Psoas muscle (tissue), 8 donors: ENCODE measurements around the gene TOM1L2. TPM values are rescaled to one million over a fixed set of nuclear protein-coding genes. Genes with fewer than 3 reads are reported as not detected.

Experiments
- ATAC-seq, 4 donors: fragments of 200-7000 bp; cut with Tn5 transposase; one replicate each; pipeline ENCODE4 v1.9.1; 2020; ENCODE audit warnings: moderate library complexity in 3 of 4, mild to moderate bottlenecking in 2 of 4
- DNase-seq, 2 donors: peaks; one replicate each; pipeline ENCODE4 v3.0.0-alpha.2; 2020
- H3K27ac ChIP-seq: fragments of 200-600 bp; one replicate; pipeline ENCODE4 v1.8.0; 2022
- H3K27me3 ChIP-seq, 3 donors: fragments of 200-600 bp in 1 of 3; one replicate each; pipeline versions ENCODE4 v1.6.1 to v1.8.0; 2013 to 2022; ENCODE audit warnings: low read length in 2 of 3, mild to moderate bottlenecking in 2 of 3, moderate library complexity in 1 of 3; ENCODE audit not compliant: insufficient read depth in 3 of 3
- H3K36me3 ChIP-seq, 2 donors: fragments of 200-600 bp in 1 of 2; one replicate each; pipeline versions ENCODE4 v1.6.1 to v1.8.0; 2013 to 2022; ENCODE audit warnings: low read depth in 1 of 2, mild to moderate bottlenecking in 1 of 2, moderate library complexity in 1 of 2; ENCODE audit not compliant: insufficient read depth in 1 of 2
- H3K4me1 ChIP-seq: fragments of 200-600 bp; one replicate; pipeline ENCODE4 v1.8.0; 2022
- H3K4me3 ChIP-seq: fragments of 200-600 bp; one replicate; pipeline ENCODE4 v1.8.0; 2022; ENCODE audit warnings: mild to moderate bottlenecking
- H3K9me3 ChIP-seq: fragments of 200-600 bp; one replicate; pipeline ENCODE4 v1.8.0; 2022
- WGBS, 3 donors: extraction: QIAGEN DNeasy Blood & Tissue Kit; methylation state at CpG; one replicate each; pipeline versions ENCODE4 v1.1.6 to v1.1.7; 2013; 5-methylcytosine and 5-hydroxymethylcytosine counted together
- intact Hi-C, 2 donors: fragments of 100-400 bp; cut with DNase I; formaldehyde crosslinking; loops; one replicate each; pipeline versions ENCODE4 v1.11.0 to v1.14.2; 2022
- polyA plus RNA-seq, 3 donors: library from polyadenylated mRNA; stranded (reverse); fragments of 200-250 nt; gene quantifications; one replicate each; pipeline ENCODE4 v1.2.3, GENCODE V29; 2013
- total RNA-seq, 4 donors: library from RNA; stranded (reverse); fragmentation: NEBNext Ultra II Directional in 2 of 4; extraction: Animal tissue kit (Norgen Biotek cat#: 25700) in 2 of 4; gene quantifications; one replicate each; pipeline versions ENCODE4 v1.2.1 to v1.2.4, GENCODE V29; 2021 to 2023
- TF ChIP-seq, protein P1 (sequence below): fragments of 200-600 bp; IDR thresholded peaks from one replicate; pipeline ENCODE4 v1.8.0; 2022; ENCODE audit warnings: antibody characterized with exemption
- donor health status: healthy with polysubstance abuse.
- donor health status: DM: no; HTN: no; CAD: no; lungs with moderate emphysema.
- donor health status: Bipolar disorder and iron deficiency.
- donor health status: healthy.
- donor health status: DM: yes; HTN: yes; CAD: no.
- donor health status: DM: no; HTN: no; CAD: no.
- donor health status: DM: no; HTN: no; CAD: no.
- donor health status: DM: yes; HTN: yes; CAD: no.

The TOM1L2 gene
- total and polyA plus RNA-seq, 7 donors: 13.3 to 89.8 (median 72.0) TPM

DNA sequence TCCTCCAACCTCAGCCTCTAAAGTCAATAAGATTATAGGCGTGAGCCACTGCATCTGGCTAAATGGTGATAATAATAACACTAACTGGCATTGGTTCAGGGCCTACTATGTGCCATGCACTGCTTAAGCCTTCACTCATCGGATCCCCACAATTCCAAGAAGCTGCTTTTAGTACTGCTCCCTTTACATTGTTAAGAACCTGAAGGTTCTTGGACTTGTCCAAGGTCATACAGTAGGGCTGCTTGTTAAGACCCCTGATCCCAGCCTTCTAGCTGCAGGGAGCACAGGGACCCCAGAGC, 142.0 kb downstream of the TOM1L2 start:
- H3K4me1 ChIP-seq: peaks cover 46% of the 10 kb centered on the region
- no peaks in the 10 kb centered on the region for H3K36me3 ChIP-seq
- H3K4me3 ChIP-seq: no peak overlapping the region
- intact Hi-C loops: no loop called here
- peak overlapping the region; percentile 74 for H3K27ac ChIP-seq
- no peaks in the 10 kb centered on the region for H3K27me3 ChIP-seq
- DNase-seq (no peak), ATAC-seq (no peak)
- TF ChIP-seq, protein P1, sequence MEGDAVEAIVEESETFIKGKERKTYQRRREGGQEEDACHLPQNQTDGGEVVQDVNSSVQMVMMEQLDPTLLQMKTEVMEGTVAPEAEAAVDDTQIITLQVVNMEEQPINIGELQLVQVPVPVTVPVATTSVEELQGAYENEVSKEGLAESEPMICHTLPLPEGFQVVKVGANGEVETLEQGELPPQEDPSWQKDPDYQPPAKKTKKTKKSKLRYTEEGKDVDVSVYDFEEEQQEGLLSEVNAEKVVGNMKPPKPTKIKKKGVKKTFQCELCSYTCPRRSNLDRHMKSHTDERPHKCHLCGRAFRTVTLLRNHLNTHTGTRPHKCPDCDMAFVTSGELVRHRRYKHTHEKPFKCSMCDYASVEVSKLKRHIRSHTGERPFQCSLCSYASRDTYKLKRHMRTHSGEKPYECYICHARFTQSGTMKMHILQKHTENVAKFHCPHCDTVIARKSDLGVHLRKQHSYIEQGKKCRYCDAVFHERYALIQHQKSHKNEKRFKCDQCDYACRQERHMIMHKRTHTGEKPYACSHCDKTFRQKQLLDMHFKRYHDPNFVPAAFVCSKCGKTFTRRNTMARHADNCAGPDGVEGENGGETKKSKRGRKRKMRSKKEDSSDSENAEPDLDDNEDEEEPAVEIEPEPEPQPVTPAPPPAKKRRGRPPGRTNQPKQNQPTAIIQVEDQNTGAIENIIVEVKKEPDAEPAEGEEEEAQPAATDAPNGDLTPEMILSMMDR: no peak
- 62 to 91% (median 64%) methylated on average over 2 of the region's 2 CpGs for WGBS, 3 donors
- no peaks in the 10 kb centered on the region for H3K9me3 ChIP-seq

DNA sequence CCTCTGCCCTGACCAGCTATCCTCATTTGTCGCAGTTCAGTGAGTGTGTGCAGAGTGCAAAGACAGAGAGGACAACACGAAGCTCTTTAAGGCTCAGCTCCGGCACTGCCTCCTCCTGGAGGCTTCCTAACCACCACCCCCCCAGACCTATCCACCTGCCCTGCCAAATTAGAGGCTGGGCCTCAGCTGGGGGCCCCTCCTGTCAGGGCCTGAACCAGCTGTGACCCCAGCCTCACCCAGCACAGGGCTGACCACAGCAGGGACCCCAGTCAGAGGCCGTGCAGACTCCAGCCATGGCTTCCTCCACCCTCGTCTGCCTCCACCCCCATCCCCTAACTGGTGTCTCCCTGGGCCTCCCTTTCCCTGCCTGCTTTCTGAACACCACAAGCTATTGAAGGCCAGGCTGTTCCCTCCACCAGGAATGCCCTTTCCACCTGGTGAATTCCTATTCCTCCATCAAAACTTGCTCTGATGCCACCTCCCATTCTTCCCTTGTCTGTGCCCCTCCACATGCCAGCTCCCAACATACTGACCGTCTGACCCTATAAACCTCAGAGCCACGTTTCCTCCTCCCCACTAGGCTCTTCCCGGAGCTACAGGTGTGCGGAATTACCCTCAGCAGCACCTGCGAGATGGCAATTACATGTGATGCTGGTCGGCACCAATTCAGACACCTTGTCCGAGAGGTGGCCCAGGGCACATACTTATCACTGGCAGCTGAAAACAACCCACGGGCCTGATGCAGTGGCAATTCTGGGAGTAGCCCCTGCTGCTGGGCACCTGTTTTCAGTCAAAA, 144.2 kb downstream of the TOM1L2 start:
- intact Hi-C loops: no loop called here
- peaks cover 52% of the 10 kb centered on the region for H3K4me1 ChIP-seq
- 85 to 86% (median 86%) methylated on average over 13 of the region's 13 CpGs for WGBS, 3 donors

DNA sequence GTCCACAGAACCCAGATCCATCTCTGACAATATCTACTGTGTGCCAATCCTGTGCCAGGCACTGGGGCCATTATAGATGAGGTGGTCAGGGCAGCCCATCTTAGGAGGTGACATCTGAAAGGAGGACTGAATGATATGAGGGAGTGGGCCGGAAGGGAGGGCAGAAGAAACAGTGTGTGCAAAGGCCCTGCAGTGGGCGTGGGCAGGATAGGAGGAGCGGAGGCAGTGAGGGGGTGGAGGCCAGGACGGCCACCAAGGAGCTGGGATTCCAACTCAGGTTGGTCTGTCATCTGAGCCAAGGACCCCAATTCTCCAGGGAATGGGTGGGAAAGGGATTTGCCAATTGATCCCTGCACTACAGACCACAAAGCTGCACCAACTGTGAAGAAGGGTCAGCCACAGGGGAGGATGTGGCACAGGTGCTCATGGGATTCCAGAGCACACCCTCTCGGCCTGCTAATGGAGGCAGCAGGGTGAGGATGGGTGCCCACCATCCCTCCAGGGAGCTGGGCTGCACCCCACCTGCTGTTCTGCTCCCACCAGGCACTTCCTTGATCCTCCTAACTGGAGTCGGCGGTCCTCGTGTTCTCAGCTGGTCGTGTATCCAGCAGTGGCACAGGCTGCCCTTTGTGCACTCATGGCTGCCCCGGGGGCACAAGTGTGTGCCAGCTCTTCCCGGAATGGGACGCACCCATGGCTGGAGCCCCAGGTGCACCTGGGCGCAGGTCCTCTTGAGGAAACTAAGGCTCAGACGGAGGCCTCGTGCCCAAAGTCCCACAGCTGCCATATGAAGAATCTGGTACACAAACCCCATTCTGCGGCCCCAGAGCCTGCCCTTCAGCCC, 145.0 kb downstream of the TOM1L2 start:
- no peaks in the 10 kb centered on the region for H3K9me3 ChIP-seq
- ATAC-seq: no peak
- H3K36me3 ChIP-seq: no peaks in the 10 kb centered on the region
- peaks cover 60% of the 10 kb centered on the region for H3K4me1 ChIP-seq
- no peak overlapping the region for H3K4me3 ChIP-seq
- TF ChIP-seq, protein P1: no peak
- 84 to 91% (median 86%) methylated on average over 16 of the region's 16 CpGs for WGBS, 3 donors
- intact Hi-C loops: no loop called here
- H3K27me3 ChIP-seq: no peaks in the 10 kb centered on the region
- peak overlapping the region; percentile 92 for H3K27ac ChIP-seq
- DNase-seq: no peak

More for the DNA sequence above, 144.2 kb downstream of the TOM1L2 start:
- Histone ChIP-seq H3K9me3 (no peaks in the 10 kb centered on the region), H3K4me3 (no peak overlapping the region), H3K27ac (peak overlapping the region; percentile 92), H3K36me3 (no peaks in the 10 kb centered on the region), H3K27me3 (no peaks in the 10 kb centered on the region)
- TF ChIP-seq, protein P1: no peak
- ATAC-seq: no peak
- no peak for DNase-seq

DNA sequence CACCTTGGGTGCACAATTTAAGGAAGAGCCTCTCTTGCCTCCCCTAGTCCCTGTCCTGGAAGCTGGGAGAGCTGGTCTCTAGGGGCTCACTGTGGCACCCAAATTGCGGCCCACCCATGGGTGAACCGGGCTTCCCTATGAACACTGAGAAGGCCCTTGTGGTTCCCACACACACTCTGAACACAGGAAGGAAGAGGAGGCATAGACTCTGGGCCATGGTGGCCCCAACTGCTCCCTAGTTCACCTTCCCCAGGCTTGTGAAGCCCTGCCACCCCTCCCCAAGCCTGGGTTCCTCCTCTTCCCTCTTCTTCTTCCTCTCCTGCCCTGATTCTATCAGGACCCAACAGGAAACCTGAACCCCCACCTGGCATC, 145.9 kb downstream of the TOM1L2 start:
- Histone ChIP-seq H3K27me3 (no peaks in the 10 kb centered on the region), H3K4me1 (peaks cover 63% of the 10 kb centered on the region), H3K4me3 (no peak overlapping the region), H3K36me3 (no peaks in the 10 kb centered on the region), H3K27ac (peak overlapping the region; percentile 92), H3K9me3 (no peaks in the 10 kb centered on the region)
- DNase-seq (no peak), ATAC-seq (no peak)
- 75 to 90% (median 85%) methylated on average over 2 of the region's 2 CpGs for WGBS, 3 donors
- TF ChIP-seq, protein P1: no peak
- intact Hi-C loops: no loop called here
